Lower leg skin (tissue), 3 donors: ENCODE measurements around the gene MATN1.

Experiments
- POLR2A ChIP-seq, 2 donors: fragments of 450-650 bp; IDR thresholded peaks; one replicate each; pipeline ENCODE4 v1.6.1; 2016 to 2017; ENCODE audit warnings: antibody characterized with exemption in 2 of 2, mild to moderate bottlenecking in 1 of 2, moderate library complexity in 1 of 2
- TF ChIP-seq, protein P1 (sequence below), 3 donors: fragments of 450-650 bp; IDR thresholded peaks; one replicate each; pipeline ENCODE4 v1.5.1; 2016; ENCODE audit warnings: antibody characterized with exemption in 3 of 3, mild to moderate bottlenecking in 3 of 3, moderate library complexity in 2 of 3

DNA sequence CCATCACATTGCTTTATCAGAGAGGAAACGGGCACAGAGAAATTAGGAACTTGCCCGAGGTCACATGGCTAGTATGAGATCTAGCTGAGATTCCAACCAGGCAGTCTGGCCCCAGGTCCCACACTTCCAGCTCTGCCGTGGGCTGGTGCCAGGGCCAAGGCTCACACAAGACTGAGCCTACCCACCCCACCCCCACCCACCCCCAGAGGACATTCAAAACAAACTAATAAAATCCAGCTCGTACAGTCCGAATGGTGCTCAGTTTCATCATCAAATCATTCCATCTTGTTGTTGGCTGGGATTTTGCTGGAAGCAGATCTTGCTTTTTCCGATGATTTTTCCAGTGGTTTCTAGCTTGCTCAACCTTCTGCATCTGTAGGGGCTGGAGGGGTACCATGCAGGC, 27.9 kb downstream of the MATN1 start:
- TF ChIP-seq, protein P1, sequence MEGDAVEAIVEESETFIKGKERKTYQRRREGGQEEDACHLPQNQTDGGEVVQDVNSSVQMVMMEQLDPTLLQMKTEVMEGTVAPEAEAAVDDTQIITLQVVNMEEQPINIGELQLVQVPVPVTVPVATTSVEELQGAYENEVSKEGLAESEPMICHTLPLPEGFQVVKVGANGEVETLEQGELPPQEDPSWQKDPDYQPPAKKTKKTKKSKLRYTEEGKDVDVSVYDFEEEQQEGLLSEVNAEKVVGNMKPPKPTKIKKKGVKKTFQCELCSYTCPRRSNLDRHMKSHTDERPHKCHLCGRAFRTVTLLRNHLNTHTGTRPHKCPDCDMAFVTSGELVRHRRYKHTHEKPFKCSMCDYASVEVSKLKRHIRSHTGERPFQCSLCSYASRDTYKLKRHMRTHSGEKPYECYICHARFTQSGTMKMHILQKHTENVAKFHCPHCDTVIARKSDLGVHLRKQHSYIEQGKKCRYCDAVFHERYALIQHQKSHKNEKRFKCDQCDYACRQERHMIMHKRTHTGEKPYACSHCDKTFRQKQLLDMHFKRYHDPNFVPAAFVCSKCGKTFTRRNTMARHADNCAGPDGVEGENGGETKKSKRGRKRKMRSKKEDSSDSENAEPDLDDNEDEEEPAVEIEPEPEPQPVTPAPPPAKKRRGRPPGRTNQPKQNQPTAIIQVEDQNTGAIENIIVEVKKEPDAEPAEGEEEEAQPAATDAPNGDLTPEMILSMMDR (IDR thresholded peaks at IDR 0.05), result no peak
- TF ChIP-seq POLR2A (IDR thresholded peaks at IDR 0.05), result no peak
